NCI-H524 treated with DMSO at 0.1 percent for 48 hours (cell line): ENCODE data around the gene GABPB1.
"Not testable (repeated sequence)": the region's sequence is repeated elsewhere in the genome, so short reads cannot be mapped to it uniquely, and the experiment has no call there.

ENCODE experiments used
- DNase-seq: peaks from one replicate; lab custom pipeline; 2025; lab: John Stamatoyannopoulos, UW

Gene GABPB1

DNA sequence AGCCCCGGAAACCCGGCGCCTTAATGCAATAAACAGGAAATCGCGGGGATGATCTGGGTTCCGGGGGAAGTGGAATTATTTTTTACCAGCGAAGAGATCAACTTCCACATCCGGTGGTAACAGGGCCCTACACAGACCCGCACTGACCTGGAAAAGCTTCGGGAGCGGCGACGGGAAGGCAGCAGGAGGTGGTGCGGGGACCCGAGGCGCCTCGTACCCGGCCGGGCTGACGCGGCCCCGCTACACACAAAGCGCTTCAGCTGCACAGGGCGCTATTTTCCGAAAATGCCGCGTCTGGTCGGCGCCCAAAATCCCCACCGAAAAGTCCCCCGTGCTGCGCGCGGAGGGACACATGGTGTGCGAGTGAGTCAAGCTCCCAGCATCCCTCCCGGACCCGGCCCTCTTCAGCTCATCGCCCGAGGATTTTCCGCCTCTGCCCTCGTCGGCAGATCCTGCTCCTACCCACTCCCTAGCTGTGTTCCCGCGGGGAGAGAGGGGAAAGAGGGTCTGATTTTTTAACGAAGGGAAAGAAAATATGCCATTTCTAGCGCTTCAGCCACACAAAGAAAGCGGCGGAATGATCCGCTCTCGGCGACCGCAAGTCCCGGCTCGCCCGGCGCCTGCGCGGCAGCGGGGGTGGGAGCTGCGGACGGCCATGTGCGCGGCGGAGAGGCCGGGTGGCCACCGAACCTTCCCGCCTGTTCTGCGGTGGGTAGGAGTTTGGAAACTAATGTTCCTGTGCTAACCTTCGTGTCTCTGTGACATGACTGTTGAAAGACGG lies at the start of gene GABPB1:
GABPB1 (minus strand) TSS at position 361 of the 781 bp plus-strand sequence. CDS start 45,400 bp downstream, outside the sequence.
- DNase-seq, result peak; percentile 79

DNA sequence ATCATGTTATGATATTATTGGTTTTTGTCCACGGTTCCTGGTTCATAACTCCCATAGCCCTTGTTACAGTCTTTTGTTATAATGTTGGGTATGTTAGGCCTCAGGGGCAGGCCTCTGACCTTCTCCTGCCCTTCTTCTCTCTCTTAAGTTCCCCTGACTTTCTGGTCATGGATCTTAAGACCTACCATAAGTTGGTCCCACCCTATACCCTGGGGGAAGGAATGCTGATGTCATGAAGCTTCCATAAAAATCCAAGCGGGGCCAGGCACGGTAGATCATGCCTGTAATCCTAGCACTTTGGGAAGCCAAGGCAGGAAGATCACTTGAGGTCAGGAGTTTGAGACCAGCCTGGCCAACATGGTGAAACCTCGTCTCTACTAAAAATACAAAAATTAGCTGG lies 36.6 kb upstream of the GABPB1 start:
- DNase-seq, result not testable (repeated sequence)

DNA sequence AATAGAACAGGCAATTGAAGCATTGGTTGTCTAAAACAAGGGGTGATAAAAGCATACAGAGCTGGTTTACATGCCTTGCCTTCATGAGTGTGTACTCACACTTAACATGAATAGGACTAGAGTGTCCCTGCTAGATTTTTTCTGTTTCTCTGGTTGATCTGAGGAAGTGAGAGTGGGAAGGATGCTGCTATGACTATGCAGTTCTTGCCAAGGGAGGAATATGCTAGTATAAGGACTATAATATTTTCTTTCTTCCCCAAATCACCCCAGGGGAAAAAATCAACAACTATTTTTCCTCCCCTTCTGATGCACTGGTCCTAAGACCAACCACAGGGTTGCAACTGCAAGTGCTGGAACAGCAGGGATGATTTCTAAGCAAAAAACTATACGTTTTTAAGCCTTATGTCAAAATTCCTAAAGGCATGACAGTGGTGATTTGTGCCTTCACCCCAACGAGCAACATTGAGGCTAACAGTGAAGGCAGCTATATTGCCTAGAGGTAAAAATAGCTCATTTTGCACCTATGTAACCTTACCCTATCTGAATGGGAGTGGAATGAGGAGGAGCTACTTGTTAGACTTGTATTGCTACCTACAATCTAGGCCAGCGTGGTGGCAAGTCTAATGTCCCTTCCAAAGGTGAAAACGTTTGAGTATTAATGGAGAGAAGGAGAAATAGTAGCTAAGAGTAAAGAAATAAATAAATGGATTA lies 35.7 kb upstream of the GABPB1 start:
- no peak for DNase-seq

DNA sequence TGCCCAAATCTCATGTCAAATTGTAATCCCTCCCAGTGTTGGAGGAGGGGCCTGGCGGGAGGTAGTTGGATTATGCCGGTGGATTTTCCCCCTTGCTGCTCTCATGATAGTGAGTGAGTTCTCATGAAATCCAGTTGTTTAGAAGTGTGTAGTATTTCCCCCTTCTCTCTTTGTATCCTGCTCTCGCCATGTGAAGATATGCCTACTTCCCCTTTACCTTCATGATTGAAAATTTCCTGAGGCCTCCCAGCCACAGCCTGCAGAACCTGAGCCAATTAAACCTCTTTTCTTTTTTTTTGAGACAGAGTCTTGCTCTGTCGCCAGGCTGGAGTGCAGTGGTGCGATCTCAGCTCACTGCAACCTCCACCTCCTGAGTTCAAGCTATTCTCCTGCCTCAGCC lies 27.4 kb upstream of the GABPB1 start:
- DNase-seq, result not testable (repeated sequence)

DNA sequence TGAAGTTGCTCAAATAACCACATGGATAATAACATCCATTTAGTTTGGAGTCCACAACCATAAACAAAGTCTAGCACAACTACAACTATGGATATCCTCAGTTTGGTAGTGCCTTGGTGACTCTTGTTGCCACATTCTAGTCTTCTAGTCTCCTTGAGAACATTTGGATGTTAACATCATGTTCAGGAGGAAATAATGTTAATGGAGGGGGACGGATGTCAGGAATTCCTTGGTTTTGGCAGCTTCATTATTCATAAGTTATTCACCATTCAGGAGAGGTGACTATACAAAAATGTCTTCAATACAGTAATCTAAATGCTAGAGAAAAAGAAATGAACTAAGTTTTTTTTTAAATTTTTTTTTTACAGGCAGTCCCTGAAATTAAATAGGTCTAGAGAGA lies 26.4 kb upstream of the GABPB1 start:
- DNase-seq, result no peak

DNA sequence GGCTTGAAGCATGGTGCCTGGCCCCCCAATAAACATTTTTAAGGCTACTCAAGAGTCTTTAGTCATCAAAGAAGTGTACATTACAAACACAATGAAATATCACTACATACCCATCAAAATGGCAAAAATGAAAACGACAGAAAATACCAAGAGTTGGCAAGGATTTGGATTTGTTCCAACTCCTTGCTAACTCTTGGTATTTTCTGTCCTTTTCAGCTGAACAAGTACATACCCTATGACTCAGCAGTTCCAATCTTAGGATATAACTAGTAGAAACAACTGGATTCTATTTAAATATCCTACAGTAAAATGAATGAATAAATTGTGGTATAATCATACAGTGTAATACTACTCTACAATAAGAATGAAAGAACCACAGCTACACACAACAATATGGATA lies 25.1 kb upstream of the GABPB1 start:
- no peak for DNase-seq

DNA sequence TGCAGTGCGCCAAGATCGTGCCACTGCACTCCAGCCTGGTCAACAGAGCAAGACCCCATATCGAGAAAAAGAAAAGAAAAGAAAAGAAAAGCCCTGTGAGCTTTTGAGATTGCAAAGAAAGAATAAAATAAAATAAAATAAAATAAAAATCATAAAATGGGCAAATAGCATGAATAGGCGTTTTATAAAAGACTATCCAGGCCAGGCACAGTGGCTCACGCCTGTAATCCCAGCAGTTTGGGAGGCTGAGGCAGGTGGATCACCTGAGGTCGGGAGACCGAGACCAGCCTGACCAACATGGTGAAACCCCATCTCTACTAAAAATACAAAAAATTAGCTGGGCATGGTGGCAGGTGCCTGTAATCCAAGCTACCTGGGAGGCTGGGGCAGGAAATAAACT lies 24.4 kb upstream of the GABPB1 start:
- DNase-seq, result not testable (repeated sequence)

DNA sequence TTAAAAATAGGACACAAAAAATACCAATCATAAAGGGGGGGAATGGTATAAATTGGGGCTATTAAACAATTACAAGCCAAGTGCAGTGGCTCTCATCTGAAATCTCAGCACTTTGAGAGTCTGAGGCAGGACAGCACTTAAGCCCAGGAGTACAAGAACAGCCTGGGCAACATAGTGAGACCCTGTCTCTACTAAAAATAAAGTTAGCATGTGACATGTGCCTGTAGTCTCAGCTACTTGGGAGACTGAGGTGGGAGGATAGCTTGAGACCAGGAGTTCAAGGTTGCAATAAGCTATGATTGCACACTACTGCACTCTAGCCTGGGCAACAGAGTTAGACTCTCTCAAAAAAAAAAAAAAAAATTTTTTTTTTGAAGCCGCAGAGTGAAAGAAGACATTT lies 23.8 kb upstream of the GABPB1 start:
- DNase-seq, result no peak

DNA sequence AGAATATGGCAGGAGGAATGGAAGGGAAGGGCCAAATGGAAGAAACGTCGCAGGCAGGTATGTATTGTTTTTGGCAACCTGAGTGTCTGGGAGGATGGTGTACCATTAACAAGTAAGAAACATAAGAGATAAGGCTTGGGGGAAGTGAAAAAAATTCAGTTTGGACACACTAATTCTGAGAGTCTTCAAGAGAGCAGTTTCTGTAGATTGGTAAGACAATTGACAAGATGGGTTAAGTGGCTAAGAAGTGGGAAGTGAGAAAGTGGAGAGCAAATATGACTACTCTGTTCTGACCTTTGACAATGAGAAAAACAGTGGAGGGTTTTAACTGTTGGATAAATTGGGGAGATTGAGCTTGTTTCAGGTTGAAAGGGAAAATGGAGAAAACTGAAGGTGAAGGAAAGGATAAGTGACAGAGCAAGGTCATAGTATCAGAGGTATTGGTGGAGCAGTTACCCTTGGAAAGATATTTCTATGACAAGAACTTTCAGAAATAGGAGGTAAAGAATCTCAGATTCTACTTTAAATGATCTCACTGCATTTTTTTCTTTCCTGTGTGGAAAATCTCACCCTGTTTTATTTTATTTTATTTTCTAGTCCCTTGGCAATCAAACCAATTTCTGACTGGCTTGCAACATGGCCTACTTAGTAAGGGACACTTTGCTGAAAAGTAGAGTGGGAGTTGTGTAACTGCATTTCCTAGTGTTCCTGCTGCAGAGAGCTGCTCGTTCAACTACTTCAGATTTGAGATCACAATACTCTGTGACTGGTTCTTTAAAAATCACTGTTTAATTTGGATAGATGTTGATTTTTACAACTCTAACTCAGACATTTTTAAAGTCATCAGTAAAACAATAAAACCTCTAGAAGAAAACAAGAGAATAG lies 23.1 kb upstream of the GABPB1 start:
- no peak for DNase-seq

DNA sequence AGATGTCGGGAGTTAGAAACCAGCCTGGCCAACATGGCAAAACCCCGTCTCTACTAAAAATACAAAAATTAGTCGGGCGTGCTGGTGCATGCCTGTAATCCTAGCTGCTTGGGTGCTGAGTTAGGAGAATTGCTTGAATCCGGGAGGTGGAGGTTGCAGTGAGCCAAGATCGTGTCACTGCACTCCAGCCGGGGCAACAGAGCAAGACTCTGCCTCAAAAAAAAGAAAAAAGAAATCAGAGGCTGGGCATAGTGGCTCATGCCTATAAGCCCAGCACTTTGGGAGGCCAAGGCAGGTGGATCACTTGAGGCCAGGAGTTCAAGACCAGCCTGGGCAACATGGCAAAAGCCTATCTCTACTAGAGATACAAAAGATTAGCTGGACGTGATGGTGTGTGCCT lies 14.6 kb upstream of the GABPB1 start:
- not testable (repeated sequence) for DNase-seq

DNA sequence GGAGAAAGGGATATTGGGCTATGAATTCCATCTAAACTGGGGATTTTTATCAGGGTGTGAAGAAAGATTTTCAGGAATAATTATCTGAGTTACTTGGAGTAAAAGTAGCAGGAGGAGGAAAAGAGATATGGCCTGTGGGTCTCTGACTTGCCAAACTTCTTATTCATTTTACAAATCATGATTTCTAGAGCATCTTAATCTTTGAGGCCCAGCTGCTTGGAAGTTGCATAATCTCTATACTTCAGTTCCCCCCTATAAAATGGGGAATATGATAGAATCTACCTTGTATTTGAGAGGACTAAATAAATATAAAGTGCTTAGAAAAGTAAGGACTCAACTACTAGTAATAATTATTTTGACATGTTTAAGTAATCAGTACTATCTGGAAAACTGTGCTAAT lies 11.0 kb upstream of the GABPB1 start:
- DNase-seq, result no peak

DNA sequence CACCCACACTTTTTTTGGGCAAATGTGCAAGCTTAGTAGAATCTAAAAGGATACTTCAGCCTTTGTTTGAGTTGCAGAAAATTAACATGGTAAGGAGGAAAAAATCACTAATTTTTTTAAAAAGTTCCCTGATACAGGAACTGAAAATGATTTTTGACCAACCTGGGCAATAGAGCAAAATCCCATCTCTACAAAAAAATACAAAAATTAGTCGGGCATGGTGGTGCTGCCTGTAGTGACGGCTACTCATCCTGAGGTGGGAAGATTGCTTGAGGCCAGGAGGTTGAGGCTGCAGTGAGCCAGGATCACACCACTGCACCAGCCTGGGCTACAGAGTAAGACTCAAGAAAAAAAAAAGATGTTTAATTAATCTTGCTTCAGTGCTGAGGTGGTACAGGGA lies 10.6 kb upstream of the GABPB1 start:
- DNase-seq, result no peak

DNA sequence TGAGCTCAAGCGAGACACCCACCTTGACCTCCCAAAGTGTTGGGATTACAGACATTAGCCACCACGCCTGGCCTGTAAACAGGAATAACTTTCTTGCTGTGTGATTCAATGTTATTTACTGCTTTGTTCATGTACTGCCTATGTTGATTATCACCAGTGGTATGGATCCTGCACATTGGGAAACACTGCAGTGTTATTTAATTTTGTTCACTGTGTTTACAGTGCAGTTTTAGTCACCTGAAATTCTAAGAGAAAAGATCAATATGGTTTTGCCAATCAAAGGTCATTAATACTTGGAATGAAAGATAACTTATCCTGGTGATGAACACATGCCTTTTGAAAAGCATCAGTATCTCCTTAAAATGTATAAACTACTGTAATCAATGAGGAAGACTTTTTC lies 8.6 kb upstream of the GABPB1 start:
- no peak for DNase-seq

DNA sequence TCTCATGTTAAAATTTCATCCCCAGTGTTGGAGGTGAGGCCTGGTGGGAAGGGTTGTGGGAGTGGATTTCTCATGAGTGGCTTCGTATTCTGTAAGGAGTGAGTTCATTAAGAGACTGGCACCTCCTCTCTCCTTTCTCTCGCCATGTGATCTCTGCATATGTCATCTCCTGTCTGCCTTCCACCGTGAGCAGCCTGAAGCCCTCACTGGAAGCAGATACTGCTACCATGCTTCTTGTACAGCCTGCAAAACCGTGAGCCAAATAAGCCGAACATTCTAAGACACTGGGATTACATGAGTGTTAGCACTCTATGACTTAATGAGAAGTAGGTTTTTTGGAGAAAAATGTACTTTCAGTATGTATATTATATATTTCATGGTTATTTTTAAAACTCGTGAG lies 6.8 kb upstream of the GABPB1 start:
- DNase-seq, result no peak

DNA sequence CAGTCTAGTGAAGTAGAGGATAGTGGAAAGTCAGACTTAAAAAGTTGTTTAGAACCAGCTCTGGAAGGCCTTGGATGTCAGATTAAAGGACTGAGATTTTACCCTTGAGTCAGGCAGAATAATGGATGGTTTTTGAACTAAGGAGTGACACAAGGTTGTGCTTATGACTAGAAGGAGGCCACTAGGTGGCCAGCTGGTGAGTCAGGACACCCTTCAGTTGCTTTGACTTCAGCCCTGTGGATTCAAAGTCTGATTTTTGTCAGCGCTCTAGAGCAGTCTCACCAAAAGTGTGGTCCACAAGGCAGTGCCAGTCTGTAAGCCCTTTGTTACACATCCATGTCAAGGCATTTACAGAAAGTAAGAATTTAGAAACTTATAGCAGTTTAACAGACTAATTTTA lies 3.8 kb upstream of the GABPB1 start:
- DNase-seq, result no peak

DNA sequence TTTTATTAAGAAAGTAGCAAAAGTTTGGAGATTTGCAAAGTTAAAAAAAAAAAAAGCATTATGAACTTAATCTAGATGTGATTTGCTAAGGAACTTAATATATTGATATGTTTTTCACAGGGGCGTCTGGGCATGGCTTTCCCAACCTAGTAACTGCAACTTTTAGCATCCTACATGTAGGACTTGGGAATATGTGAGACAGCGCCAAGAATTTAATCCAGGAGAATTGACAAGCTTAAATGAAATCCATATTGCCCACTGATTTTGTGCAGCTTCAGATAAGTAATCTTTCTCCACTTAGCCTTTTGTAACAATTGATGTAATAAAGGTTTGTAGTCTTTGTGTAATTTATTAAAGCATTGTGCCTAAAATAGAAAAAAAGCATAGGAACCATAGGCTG lies 982 bp upstream of the GABPB1 start:
- DNase-seq, result no peak

DNA sequence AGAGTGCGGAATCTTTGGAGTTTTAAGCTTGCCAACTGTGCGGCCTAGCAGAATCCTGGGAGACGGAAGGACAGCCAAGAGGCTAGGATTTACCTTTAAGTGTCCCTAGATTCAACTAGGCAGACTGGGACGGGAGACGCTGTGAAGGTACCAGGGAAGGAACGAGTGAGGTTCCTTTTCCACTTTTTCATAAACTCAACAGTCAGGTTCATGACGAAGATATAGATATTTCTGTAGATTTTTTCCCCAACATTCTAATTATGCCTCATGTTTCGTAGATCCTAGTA lies 564 bp upstream of the GABPB1 start:
- no peak for DNase-seq

DNA sequence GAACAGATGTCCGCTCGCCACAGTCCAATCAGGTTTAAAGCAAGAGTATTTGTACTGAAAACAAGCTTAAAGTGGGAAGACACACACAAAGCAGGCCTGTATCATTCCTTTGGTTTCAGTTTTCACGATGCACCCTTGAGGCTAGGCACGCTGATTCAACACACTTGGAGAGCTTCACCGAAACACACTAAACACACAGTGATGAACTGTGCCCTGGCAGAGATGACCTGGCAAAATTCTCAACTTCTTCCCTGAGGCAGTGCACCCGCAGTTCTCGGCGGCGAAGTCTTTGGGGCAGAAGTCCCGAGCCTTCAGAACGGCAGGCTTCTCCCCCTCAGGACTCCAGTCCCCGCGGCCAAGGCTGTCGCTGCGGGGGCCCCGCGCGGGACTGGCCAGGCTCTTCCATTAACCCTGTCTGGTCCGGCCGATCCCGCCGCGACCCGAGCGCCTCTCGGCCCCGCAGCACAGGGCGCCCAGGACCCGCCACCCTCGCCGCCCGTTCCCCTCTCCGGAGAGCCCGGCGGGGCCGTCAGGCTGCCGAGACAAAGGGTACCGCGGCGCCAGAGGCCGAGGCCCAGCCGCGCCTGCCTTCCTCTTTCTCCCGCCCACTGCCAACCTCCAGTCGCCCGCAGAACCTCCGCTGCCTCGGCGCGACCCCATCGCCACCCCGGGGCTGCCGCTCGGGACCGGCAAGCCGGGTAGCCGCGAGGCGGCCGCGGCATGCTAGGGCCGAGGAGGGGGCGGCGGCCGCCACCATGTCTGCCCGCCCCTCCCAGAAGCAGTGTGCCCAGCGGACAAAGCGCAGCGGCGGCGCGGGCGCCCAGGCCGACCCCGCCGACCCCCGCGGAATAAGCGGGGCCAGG lies 792 bp downstream of the GABPB1 start:
- peak; percentile 52 for DNase-seq

DNA sequence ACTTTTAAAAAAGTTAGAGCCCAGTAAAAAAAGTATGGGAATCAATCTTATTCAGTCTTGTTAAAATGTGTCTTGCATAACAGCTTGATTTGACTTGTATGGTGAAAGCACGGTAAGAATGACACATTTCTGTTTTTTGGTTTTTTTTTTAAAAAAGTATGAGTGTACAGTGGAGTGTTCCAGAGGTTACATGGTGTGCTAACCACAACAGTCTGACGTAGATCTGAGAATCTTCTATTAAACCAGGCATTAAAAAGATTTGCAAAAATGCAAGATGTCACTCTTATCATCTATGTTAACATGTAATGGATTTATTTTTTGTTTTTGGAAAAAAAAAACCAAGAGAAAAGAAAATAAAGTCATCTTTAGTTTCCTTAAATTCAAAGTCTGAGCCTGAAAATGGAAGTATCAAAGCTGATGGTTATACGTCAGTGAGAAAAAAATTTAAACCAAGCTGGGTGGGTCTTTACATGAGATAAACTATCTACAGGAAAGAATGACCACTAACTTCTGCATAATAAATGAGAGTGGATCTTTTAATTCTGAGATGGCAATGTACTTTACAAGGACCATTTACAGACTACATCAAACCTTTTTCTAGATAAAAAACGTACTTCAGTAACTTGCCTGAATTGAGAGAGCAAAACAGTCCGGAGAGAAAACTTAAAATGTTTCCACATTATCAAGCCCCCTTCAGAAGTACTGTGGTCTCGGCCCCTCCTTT lies 1.6 kb downstream of the GABPB1 start:
- DNase-seq, result no peak

DNA sequence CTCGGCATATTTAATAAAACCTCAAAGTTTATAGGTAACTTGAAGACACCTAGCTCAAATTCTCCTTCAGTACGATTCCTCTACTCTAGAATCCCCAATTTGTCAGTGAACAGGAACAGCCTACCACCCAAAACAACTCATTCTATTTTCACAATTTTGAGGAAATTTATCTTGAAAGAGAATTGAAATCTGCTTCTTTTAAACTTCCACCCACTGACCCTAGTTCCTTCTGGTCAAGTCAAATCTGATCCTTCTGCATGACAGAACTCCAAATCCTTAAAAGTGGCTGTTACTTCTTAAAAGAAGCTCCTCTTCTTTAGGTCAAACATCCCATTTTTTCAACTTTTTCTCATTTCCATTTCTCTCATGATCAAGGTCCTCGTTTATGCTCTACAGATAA lies 4.4 kb downstream of the GABPB1 start:
- DNase-seq, result no peak

DNA sequence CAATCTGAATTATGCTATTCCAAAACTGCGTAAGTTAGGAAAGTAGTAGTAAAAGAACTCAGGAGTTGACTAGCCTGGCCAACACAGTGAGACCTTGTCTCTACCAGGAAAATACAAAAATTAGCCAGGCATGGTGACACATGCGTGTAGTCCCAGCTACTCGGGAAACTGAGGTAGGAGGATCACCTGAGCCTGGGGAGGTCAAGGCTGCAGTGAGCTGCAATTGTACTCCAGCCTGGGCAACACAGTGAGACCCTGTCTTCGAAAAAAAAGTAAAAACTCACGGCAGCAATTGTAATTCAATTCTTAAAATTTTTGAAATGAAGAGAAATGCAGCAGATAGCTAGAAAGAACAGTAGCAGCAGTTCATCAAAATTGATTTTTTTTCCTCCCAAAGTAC lies 9.7 kb downstream of the GABPB1 start:
- DNase-seq, result no peak
